A673 (cell line): ENCODE results near the gene GPC1.

Experiments used
- EZH2 ChIP-seq: fragments of 200-600 bp; sonication (generic); IDR thresholded peaks from 2 replicates; pipeline ENCODE4 v1.6.1; 2017; ENCODE audit warnings: borderline replicate concordance, low read depth, mild to moderate bottlenecking, mixed read lengths, antibody characterized with exemption, low read length; ENCODE audit not compliant: poor library complexity, severe bottlenecking
- TF ChIP-seq, protein P1 (sequence below): fragments of 300-800, 200-600 bp; sonication (generic); conservative IDR thresholded peaks from 2 replicates; pipeline ENCODE4 v1.5.1; 2017; ENCODE audit warnings: low read depth, mild to moderate bottlenecking, antibody characterized with exemption, low read length, moderate library complexity, mixed read lengths

DNA sequence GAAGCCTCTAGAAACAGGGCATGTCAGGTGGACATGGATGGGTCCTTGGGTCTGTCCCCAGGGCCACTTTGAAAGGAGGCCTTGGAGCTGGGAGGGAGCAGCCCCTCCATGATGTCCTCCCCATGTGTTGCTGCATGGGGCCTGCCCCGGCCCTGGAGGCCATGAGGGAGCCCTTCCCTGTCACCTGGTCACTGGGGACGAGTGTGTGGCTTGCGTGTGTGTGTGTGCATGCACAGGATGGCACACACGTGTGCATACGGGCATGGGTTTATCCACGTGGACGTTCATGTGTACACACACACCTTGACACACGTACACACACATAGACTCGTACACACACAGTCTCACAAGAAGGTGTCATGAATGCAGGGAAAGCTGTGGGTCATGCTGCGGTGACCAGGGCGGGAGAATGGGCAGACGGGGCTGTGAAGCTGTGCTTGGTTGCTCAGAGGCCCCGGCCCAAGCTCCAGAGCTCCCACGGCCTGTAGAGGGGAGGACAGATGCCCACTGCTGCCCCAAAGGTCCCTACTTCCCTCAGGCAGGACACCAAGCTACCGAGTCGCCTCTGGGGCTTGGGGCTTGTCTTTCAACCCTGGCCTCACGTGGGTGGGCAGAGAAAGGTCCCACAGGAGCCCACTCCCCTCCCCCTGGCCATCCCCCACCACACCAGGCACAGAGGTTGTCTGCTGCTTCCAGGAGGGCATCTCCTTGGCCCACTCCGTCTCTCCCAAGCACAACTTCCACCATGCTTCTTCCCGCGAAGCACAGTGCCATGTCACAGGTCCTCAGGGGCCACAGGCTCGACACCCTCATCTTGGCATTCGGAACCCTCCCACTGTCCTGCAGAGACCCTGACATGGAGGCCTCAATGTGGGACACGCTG, 42.3 kb upstream of the GPC1 start:
- TF ChIP-seq, protein P1, sequence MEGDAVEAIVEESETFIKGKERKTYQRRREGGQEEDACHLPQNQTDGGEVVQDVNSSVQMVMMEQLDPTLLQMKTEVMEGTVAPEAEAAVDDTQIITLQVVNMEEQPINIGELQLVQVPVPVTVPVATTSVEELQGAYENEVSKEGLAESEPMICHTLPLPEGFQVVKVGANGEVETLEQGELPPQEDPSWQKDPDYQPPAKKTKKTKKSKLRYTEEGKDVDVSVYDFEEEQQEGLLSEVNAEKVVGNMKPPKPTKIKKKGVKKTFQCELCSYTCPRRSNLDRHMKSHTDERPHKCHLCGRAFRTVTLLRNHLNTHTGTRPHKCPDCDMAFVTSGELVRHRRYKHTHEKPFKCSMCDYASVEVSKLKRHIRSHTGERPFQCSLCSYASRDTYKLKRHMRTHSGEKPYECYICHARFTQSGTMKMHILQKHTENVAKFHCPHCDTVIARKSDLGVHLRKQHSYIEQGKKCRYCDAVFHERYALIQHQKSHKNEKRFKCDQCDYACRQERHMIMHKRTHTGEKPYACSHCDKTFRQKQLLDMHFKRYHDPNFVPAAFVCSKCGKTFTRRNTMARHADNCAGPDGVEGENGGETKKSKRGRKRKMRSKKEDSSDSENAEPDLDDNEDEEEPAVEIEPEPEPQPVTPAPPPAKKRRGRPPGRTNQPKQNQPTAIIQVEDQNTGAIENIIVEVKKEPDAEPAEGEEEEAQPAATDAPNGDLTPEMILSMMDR, result no peak
- no peak for TF ChIP-seq EZH2
